DMS 273 treated with DMSO at 0.1 percent for 48 hours (cell line): ENCODE results near the gene PGLYRP4.
"Not testable (repeated sequence)": the region's sequence is repeated elsewhere in the genome, so short reads cannot be mapped to it uniquely, and the experiment has no call there.

ENCODE experiments used
- DNase-seq: peaks from one replicate; lab custom pipeline; 2025; lab: John Stamatoyannopoulos, UW

The PGLYRP4 gene

DNA sequence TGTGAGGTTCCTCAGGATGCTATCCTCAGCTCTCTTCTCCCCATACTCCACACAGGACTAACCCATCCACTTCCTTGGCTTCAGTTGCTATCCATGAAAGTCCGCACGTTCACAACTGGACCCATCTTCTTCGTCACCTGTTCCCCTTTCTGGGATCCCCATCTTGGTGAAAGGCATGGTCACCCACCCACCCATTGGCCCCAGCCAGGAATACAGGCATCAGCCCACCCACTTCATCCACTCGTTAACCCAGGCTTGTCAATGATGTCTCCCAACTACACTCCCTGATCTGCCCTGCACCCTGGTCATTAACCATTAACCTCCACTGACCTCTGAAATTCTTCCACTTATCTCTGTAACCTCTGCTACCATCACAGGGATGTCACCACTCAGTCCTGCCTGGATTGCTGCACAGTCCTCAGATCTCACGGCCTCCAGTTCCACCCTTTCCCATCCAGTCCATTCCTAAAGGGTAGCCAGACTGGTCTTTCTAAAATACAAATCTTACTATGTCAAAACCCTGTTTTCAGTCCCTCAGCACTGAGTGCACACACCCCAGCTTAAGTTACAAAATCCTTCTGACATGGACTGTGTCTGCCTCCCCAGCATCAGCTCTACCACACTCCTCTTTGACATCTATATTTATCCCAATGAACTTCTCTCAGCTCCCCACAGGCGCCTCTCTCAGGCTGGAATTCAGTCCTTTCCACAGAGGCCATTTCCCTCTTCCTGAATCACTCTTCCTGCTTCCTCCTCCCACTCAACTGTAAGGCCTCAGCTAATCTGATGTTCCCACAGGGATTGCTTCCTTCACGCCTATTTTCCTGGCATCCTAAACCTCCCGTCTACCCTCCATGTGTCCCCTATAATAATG is 10.4 kb downstream of the PGLYRP4 start:
- no peak for DNase-seq

DNA sequence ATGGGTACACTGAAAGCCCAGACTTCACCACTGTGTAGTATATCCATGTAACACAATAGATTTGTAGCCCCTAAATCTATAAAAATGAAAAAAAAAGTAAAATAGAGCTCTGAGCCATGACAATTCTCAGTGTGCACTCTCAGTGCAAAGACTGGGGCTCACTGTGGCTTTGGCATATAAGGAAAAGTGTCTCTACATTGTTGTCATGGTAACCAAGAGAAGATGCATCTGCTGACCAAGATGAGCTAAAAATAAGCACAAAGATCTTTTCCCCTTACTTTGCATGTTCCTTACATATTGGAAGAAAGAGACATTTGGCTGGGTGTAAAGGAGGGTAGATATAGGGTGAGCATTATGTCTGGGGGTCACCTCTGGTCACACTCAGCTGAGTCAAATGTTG is 12.0 kb downstream of the PGLYRP4 start:
- no peak for DNase-seq

DNA sequence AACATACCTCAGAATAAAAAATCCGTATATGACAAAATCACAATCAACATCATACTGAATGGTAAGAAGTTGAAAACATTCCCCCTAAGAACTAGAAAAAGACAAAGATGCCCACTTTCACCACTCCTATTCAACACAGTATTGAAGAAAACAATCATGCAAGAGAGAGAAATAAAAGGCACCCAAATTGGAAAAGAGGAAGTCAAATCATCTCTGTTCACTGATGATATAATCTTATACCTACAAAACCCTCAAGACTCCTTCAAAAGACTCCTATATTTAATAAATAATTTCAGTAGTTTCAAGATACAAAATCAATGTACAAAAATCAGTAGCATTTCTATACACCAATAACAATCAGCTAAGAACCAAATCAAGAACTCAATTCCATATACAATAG is 14.7 kb downstream of the PGLYRP4 start:
- no peak for DNase-seq

DNA sequence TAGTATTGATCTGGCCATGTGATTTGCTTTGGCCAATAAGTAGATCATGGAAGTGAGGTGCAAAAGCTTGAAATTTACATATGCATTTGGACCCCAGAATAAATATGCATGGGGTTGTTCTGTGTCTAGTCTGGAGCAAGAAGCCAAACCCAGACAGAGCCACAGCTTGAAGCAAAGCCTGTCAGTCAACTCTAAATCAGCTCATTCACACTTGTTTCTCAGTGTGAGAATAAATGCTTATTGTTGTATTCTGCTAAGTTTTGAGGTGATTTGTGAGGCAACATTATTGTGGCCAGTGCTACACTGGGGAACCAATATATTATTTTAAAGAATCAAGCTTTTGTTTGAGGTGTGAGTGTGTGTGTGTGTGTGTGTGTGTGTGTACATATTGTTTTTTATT is 23.7 kb downstream of the PGLYRP4 start:
- DNase-seq, result no peak

DNA sequence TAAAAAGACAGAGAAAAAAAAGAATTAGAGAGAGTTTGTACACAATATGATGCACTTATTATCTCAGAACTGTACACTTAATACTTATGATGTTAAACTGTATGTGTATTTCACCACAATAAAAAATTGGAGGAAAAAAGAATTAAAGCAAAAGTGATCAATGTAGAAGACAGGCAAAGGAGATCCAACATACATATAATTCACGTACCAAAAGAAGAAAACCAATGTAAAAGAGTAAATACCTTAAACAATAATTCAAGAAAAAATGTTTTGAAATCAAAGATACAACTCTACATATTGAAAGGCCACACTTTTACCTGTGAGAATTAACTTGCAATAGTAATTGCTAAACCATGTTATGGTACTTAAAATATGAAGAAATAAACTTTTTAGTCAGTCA is 26.1 kb downstream of the PGLYRP4 start:
- no peak for DNase-seq

DNA sequence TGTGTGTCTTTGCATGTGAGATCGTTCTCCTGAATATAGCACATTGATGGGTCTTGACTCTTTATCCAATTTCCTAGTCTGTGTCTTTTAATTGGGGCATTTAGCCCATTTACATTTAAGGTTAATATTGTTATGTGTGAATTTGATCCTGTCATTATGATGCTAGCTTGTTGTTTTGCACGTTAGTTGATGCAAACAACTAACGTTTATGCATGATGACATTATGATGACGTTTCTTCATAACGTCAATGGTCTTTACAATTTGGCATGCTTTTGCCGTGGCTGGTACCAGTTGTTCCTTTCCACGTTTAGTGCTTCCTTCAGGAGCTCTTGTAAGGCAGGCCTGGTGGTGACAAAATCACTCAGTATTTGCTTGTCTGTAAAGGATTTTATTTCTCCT is 30.5 kb downstream of the PGLYRP4 start:
- DNase-seq, result not testable (repeated sequence)

DNA sequence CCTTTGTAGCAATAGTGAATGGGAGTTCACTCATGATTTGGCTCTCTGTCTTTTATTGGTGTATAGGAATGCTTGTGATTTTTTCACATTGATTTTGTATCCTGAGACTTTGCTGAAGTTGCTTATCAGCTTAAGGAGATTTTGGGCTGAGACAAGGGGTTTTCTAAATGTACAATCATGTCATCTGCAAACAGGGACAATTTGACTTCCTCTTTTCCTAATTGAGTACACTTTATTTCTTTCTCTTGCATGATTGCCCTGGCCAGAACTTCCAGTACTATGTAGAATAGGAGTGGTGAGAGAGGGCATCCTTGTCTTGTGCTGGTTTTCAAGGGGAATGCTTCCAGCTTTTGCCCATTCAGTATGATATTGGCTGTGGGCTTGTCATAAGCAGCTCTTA is 32.6 kb downstream of the PGLYRP4 start:
- not testable (repeated sequence) for DNase-seq

DNA sequence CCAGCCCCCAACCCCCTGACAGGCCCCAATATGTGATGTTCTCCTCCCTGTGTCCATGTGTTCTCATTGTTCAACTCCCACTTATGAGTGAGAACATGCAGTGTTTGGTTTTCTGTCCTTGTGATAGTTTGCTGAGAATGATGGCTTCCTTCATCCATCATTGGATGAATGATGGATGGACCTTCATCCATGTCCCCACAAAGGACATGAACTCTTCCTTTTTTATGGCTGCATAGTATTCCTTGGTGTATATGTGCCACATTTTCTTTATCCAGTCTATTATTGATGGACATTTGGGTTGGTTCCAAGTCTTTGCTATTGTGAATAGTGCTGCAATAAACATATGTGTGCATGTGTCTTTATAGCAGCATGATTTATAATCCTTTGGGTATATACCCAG is 34.3 kb downstream of the PGLYRP4 start:
- DNase-seq, result not testable (repeated sequence)

DNA sequence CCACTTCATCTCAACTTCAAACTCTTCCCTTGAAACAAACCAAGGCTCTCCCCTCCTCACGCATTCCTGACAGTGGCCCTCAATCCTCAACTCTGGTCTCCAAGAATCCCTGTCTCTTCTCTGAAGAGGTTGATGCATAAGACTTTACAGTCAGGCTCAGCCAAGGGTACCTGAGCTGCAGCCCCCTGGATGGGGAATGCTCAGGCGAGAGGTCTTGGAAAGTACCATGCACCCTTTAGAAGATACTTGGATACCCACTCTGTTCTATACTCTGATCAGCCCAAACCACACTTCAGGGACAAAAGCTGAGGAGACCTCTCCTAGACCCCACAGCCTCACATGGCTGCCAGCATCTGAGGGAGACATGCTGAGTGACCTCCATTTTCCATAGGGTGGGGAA is 35.4 kb downstream of the PGLYRP4 start:
- DNase-seq, result no peak

DNA sequence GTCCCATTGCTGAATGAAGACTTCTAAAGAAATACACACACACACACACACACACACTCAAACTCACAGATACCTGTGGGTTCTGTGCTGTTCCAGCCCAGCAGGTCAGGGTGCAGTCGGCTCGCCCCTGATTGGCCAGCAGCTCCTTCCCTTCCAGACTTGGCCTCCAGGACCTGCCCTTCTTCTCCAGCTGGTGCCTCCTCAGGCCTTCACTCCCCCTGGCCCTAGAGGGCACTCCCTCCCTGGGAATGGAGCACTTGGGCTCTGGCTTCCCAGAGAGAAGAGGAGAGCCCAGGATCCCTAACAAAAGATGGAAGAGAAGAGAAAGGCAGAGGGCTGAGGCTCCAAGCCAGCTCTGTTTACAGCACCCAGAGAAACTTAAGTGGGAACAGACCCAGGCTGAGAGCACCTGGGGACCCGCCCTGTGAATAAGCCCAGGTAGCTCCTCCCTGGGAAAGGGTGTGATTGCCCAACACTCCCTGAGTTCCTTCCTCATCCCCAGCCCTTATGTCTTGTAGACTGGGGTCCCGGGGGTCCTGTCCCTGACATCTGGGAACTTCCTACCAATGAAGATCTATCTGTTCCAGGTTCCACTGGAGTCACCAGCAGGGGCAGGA is 36.0 kb downstream of the PGLYRP4 start, which contains the start of gene PGLYRP3:
TSS of gene PGLYRP3 (minus strand) at position 383 of the 617 bp plus-strand sequence. CDS start 2,287 bp downstream, outside the sequence.
- DNase-seq, result no peak

DNA sequence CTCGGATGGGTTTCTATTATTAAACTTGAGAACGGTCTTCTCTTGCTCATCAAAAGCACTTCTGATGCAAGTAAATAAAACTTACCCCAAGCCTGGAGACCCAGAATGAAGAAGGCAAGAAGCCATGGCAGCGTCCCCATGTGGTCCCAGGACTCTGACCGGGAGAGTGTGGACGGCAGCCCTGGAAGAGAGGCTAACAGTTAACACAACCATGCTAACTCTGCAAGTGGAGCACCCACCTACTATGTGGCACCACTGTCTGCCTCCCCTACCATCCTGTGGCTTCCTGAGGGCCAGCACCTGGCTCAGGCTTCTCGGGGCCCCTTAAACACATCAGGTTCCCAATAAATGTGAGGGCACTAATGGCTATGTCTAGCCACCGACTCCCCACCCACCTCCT is 38.1 kb downstream of the PGLYRP4 start:
- DNase-seq, result no peak

DNA sequence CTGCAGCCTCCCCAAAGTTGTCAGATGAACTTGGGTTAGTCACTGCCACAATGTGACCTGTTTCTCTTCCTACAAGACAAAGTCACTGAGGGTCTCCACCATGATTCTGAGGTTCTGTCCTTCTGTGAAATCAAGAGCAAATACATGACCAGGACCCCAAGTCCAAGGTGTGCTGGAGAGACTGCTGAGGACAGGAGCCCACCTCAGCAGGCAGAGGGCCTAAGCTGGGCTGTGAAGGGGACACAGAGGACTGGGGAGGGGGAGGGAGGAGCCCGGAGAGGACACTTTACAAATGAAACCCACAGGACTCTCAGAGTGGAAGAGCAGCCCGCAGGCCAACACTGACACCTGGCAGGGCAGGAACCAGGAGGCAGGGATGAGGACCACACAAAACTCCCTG is 39.2 kb downstream of the PGLYRP4 start:
- DNase-seq, result no peak

DNA sequence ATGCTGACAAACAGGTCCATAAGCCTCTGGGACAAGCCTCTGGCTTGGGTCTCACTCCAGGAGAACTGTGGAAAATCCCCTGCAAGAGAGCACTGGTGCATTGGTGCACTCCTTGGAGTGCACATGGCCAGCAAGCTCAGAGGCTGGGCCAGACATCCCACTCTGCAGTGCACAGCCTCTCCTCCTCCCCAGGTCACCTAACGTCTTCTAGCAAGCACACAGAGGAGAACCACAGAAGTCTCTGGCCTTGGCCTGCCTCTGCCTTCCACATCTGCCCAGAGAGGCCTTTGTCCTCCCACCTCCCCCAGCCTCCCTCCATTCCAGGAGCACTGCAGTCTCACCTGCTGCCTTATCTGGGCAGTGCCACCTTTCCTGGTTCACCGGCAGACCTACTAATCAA is 40.1 kb downstream of the PGLYRP4 start:
- no peak for DNase-seq

DNA sequence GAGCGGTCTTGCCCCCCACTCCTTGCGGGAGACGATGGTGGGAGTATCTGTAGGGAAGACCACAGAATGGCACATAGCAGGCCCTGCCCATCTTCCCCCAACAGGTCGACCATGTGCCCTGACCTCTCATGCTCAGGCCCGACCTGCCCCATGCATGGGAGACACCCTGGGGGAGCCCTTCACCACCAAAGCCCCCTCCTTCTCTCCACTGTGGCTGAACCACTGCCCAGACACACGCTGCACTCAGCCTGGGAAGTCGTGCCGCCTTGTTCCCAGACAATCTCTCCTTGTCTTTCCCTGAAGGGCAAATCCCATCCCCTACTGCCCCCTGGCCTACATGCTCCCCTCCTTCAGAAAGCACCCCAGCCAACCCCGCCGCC is 41.4 kb downstream of the PGLYRP4 start:
- DNase-seq, result no peak

DNA sequence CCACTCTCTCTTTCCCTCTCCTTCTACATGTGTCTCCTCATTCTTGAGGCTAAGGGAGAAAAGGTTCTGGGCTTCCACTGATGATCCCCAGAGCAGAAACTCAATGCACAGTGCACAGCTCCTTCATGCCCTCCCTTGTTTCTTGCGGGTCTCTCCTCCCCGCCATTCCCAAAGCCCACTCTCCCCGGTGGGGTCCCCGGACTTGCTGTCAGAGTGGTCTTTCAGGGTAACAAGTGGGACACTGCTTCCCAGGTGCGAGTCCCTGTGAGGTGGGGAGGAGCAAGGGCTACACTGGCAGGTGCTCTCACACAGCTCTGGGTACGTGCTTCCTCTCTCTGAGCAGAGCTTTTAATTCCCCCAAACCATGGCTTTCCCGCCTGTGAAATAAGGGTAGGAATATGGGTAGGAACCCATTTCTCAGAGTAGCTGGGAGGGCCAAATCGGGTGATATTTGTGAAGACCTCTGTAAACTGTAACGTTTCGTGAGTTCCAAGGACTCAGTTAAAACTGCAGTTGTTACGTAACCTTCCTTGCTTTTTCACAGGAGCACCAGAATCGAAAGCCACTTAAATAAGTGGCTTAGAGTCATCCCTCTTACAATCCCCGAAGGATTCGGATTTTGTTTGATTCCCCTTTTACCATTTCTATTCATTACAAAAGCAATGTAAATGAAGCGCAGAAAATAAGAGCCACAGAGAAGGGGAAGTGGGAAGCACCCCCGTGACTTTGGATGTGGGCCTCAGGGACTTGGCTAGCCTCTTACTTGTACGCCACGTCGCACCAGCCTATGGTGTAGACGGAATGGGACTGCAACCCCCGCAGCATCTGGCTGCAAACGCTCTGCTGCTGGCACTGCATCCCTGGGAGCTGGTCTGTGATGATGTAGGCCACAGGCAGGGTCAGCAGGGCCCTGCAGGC is 42.1 kb downstream of the PGLYRP4 start:
- DNase-seq, result no peak

DNA sequence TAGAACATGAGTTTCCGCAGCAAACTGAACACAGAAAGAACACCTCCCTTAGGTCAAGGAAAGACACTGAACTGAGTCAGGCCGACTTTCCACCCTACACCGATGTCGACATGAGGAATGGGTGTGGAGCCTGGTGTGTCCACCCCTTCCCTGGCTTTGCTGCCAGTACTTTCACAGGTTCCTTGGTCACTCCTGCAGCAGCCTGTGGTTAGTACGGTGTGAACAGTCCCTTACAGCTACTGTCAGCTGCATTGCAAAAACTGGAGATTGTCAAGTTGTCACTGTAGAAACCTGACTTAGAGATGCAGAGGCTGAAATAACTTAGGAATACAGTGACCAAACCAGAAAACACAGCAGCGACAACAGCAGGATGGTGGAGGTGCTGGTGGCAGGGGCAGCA is 43.0 kb downstream of the PGLYRP4 start:
- no peak for DNase-seq

DNA sequence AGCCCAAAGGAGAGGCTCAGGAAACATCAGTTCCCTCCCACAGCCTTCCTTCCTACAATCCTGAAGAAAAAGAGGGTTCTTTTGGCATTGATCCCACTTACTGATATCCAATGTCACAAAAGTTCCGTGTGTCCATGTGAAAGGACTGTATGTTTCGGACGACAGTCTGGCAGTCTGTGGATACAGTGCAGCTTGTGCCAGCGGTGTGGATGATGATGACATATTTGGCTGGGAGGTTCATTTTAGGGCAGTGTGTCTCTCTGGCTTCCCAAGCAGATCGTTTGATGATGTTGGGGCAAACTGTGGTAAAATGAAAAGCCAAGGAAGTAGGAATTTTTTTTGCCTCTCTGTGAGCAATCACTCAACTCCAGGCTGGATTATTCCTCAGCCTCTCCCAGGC is 46.3 kb downstream of the PGLYRP4 start:
- DNase-seq, result no peak

DNA sequence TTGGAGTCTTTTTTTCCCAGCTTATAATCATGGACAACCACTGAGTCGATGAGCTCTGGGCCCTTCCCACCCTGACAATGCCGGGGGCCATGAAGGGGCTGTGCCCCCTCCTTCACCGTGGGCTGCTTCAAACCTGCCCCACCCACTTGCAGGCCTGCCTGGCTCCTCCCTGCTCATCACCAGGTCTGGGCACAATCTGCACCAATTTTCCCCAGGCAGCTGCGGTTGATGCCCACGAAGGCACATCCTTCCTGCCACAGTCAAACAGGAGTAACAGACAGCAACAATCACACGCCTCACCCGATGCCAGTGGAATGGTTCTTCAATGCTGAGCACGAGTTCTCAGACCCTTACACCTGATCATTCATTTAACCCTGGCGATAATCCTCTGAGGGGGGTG is 54.8 kb downstream of the PGLYRP4 start:
- DNase-seq, result no peak

DNA sequence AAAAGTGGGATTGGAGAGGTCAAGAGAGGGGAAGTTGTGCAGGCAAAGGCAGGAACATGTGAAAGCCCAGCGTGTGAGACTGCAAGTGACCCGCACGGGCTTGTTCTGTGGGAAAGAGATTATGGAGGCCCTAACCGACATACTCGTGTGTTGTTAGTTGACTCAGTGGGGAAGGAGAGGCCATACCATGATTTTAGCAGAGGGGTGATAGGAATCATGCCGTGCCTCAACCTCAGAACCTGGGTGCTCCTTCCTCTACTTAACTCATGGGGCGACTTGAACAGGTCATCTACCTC is 55.2 kb downstream of the PGLYRP4 start:
- DNase-seq, result no peak

DNA sequence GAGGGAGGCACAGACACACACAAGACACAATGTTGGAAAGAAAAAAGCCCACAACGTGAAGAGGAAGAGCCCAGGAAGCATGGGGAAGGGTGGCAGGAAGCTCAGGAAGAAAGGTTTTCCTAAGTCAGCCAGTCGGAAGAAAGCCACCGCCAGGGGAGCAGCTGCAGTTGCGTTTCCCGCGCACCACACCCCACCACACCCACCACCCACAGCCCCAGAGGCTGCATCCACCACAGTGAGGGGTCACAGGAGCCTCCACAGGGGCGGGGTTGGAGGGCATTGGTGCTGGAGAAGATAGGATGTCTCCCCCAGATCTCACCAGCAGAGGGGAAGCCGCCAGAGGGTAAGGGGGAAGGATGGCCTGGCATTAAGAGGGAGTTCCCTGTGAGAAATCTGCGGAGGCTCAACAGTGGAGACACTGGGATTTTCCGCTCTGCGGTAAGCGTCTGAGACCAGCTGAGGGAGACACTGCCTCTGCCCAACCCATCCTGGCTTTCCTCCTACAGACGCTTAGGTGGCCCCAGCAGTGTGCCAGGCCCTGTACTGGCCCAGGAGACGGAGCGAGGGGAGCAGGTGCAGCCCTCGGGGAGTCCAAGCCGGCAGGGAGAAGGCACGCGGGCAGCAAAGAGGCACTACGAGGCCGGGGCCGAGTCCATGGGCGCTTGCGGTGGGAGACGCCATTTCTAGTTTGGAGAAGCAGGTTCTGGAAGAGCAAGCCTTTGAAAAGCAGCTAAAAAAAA is 55.7 kb downstream of the PGLYRP4 start:
- DNase-seq, result no peak

DNA sequence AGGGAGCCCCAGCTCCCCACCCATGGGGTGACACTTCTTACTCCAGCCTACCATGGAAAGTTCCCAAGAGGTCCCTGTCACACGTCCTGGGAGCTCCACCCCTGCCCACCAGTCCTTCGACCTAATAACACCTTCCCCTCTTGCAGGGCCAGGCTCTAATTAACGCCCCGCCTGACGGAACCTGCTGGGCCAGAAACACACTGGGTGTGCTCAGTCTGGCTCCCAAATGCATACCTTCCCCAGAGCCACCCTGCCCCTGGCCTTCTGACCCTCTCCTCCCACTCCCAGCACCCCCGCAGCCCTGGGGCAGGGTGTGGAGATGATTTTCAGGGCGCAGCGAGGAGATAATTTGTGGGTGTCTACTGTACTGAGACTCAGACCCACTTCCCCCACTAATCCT is 56.5 kb downstream of the PGLYRP4 start:
- DNase-seq, result no peak

DNA sequence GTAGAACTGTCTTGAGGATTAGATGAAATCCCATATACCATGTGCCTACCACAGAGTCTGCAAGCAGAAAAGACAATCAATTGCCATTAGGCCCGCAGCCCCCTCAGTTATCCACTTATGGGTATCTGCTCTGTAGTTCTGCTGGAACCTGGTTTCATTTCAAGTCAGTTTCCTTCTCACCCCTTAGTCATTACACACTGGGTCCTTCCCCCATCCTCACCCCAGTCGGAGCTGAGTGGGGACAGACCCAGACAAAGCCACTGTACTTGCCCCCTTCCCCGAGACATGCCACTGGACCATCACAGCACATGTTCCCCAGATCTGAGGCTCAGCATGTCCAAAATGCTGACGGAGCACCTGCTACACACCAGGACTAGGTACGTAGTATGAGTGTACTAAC is 57.1 kb downstream of the PGLYRP4 start:
- DNase-seq, result no peak
